Esophagus muscularis mucosa (tissue), 2 donors: ENCODE results near the gene ADGRV1.

Experiments
- POLR2A ChIP-seq: fragments of 450-650 bp; IDR thresholded peaks from one replicate; pipeline ENCODE4 v1.6.1; 2017; ENCODE audit warnings: antibody characterized with exemption, moderate library complexity, mild to moderate bottlenecking, low read depth
- POLR2AphosphoS5 ChIP-seq, 2 donors: sonication (generic); formaldehyde crosslinking; IDR thresholded peaks; one replicate each; pipeline ENCODE4 v1.6.1; 2017; ENCODE audit warnings: antibody characterized with exemption in 2 of 2

GRCh38 chr5:91042936-91043255, 484.3 kb downstream of the ADGRV1 start:
- no peak for TF ChIP-seq POLR2A
- no peak for TF ChIP-seq POLR2AphosphoS5 (IDR thresholded peaks at IDR 0.05)
